Measurements from ENCODE around the gene CLTA.

DNA sequence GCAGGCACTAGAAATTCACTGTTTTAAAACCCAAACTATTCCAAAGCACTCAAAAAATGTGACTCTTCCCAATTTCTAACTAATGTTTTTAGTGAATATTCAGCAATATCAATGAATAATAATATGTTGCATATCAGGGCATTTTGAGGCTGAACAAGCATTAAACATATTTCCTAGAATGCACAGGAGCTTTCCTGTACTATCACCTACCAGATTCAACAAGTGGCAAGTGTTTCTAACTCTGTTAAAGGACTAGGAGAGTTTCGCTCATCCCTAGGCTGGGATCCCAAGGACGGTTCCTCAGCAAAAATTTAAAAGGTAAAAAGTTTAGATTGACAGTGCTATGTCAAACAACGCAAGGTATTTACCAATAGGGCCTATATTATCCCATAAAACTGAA lies 46.5 kb downstream of the CLTA start:
- TF ChIP-seq EZH2 (IDR thresholded peaks at IDR 0.05; ENCODE audit: borderline replicate concordance, low read depth, low read length, severe bottlenecking) (no peak), POLR2AphosphoS5 (IDR thresholded peaks at IDR 0.05; ENCODE audit: insufficient read depth, low read depth, low read length) (no peak), POLR2A (IDR thresholded peaks at IDR 0.05; ENCODE audit: low read depth, low read length) (no peak), FOS (IDR thresholded peaks at IDR 0.05; ENCODE audit: borderline replicate concordance, insufficient read depth, low read length) (no peak), MYC (IDR thresholded peaks at IDR 0.05; ENCODE audit: low read depth, low read length) (no peak)
- TF ChIP-seq, protein P1, sequence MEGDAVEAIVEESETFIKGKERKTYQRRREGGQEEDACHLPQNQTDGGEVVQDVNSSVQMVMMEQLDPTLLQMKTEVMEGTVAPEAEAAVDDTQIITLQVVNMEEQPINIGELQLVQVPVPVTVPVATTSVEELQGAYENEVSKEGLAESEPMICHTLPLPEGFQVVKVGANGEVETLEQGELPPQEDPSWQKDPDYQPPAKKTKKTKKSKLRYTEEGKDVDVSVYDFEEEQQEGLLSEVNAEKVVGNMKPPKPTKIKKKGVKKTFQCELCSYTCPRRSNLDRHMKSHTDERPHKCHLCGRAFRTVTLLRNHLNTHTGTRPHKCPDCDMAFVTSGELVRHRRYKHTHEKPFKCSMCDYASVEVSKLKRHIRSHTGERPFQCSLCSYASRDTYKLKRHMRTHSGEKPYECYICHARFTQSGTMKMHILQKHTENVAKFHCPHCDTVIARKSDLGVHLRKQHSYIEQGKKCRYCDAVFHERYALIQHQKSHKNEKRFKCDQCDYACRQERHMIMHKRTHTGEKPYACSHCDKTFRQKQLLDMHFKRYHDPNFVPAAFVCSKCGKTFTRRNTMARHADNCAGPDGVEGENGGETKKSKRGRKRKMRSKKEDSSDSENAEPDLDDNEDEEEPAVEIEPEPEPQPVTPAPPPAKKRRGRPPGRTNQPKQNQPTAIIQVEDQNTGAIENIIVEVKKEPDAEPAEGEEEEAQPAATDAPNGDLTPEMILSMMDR (IDR thresholded peaks at IDR 0.05; ENCODE audit: extremely low read depth in 1 of 2, insufficient read depth in 1 of 2, low read depth in 1 of 2, low read length in 2 of 2): no peak
- TF ChIP-seq, protein P2, sequence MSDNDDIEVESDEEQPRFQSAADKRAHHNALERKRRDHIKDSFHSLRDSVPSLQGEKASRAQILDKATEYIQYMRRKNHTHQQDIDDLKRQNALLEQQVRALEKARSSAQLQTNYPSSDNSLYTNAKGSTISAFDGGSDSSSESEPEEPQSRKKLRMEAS (IDR thresholded peaks at IDR 0.05; ENCODE audit: insufficient read depth, insufficient read length): no peak

All from endothelial cell of umbilical vein (primary cell).